HCT116 (cell line): ENCODE measurements around the gene ITFG1. TPM values are rescaled to one million over a fixed set of nuclear protein-coding genes. Genes with fewer than 3 reads are reported as not detected.

Experiments used
- ATAC-seq: fragments of 200-7000 bp; cut with Tn5 transposase; 2 replicates; pipeline ENCODE4 v1.9.1; 2020; ENCODE audit warnings: mild to moderate bottlenecking, moderate library complexity
- BruUV-seq: library from RNA; stranded (reverse); fragments of 400-500 nt; replicated peaks from 2 replicates; lab custom pipeline; 2021; lab: Mats Ljungman, UMichigan
- CTCF ChIA-PET: fragments of 300-600 bp; sonication (Branson Sonifier 250); formaldehyde crosslinking; loops from one replicate; lab custom pipeline; 2021; ENCODE audit warnings: antibody characterized with exemption; lab: Charles Lee
- POLR2A ChIA-PET: fragments of 300-600, 350-600 bp; sonication (Branson Sonifier 250); formaldehyde crosslinking; loops from one replicate; lab custom pipeline; 2021; ENCODE audit warnings: antibody characterized with exemption; lab: Charles Lee
- RAD21 ChIA-PET, 2 experiments: fragments of 300-600 bp; sonication (Branson Sonifier 250); formaldehyde crosslinking; loops; one replicate each; lab custom pipeline; 2023; ENCODE audit warnings: low total read pairs in 2 of 2; ENCODE audit not compliant: uncharacterized antibody in 2 of 2, unreplicated experiment in 2 of 2, low non-redundant PET in 1 of 2; lab: Charles Lee
- DNase-seq: peaks from one replicate; pipeline ENCODE4 v3.0.0-alpha.2; 2010; ENCODE audit warnings: low read depth, low spot score
- H2AFZ ChIP-seq: fragments of 200-600 bp; shearing (Covaris generic), sonication (generic); 2 replicates; pipeline ENCODE4 v1.6.1; 2017; ENCODE audit warnings: low read depth, mixed run types, mixed read lengths, antibody characterized with exemption, low read length; ENCODE audit not compliant: poor library complexity, severe bottlenecking
- H3K27ac ChIP-seq: 2 replicates; pipeline ENCODE4 v1.5.1; 2012; ENCODE audit warnings: low read depth, low read length
- H3K27me3 ChIP-seq: fragments of 200-600 bp; sonication (generic); 2 replicates; pipeline ENCODE4 v1.6.1; 2016; ENCODE audit warnings: mixed run types, low read length, mixed read lengths; ENCODE audit not compliant: insufficient read depth
- H3K36me3 ChIP-seq, 2 experiments: fragments of 200-500 bp in 1 of 2; fragments of 200-600 bp in 1 of 2; sonication (Bioruptor generic) in 1 of 2; sonication (generic) in 1 of 2; 2 replicates each; pipeline versions ENCODE4 v1.5.1 to v1.6.1; 2014 to 2016; ENCODE audit warnings: low read length in 2 of 2, inconsistent platforms in 1 of 2, mixed read lengths in 1 of 2, mixed run types in 1 of 2; ENCODE audit not compliant: insufficient read depth in 2 of 2, control insufficient read depth in 1 of 2
- H3K4me1 ChIP-seq, 2 experiments: fragments of 200-600 bp in 1 of 2; sonication (generic) in 1 of 2; 2 replicates each; pipeline versions ENCODE4 v1.5.1 to v1.6.1; 2012 to 2017; ENCODE audit warnings: low read length in 2 of 2, inconsistent platforms in 1 of 2, mild to moderate bottlenecking in 1 of 2, mixed read lengths in 1 of 2, mixed run types in 1 of 2, moderate library complexity in 1 of 2; ENCODE audit not compliant: insufficient read depth in 2 of 2, control insufficient read depth in 1 of 2
- H3K4me2 ChIP-seq: fragments of 200-600 bp; sonication (generic); 2 replicates; pipeline ENCODE4 v1.6.1; 2017; ENCODE audit warnings: mixed run types, low read length, mixed read lengths
- H3K4me3 ChIP-seq, 2 experiments: fragments of 200-600 bp in 1 of 2; sonication (generic) in 1 of 2; replicated peaks in 1 of 2; 2 replicates each; pipeline ENCODE4 v1.5.1; 2011 to 2016; ENCODE audit warnings: low read length in 2 of 2, control low read depth in 1 of 2, low read depth in 1 of 2, mild to moderate bottlenecking in 1 of 2, mixed read lengths in 1 of 2, mixed run types in 1 of 2
- H3K79me2 ChIP-seq: fragments of 200-600 bp; sonication (generic); 2 replicates; pipeline ENCODE4 v1.6.1; 2017; ENCODE audit warnings: mild to moderate bottlenecking, mixed run types, low read length, moderate library complexity, mixed read lengths; ENCODE audit not compliant: insufficient read depth
- H3K9ac ChIP-seq: fragments of 200-600 bp; sonication (generic); 2 replicates; pipeline ENCODE4 v1.6.1; 2016; ENCODE audit warnings: low read length, mixed read lengths
- H3K9me2 ChIP-seq: fragments of 200-600 bp; sonication (generic), shearing (Covaris generic); 2 replicates; pipeline ENCODE4 v1.6.1; 2017; ENCODE audit warnings: mixed run types, mild to moderate bottlenecking, moderate library complexity; ENCODE audit not compliant: insufficient read depth
- H3K9me3 ChIP-seq, 2 experiments: fragments of 200-500 bp in 1 of 2; fragments of 200-600 bp in 1 of 2; sonication (Bioruptor generic) in 1 of 2; sonication (generic) in 1 of 2; 2 replicates each; pipeline ENCODE4 v1.6.1; 2014 to 2017; ENCODE audit warnings: low read length in 2 of 2, mixed read lengths in 2 of 2, inconsistent platforms in 1 of 2, low read depth in 1 of 2, mild to moderate bottlenecking in 1 of 2, mixed run types in 1 of 2, moderate library complexity in 1 of 2; ENCODE audit not compliant: control insufficient read depth in 1 of 2, insufficient read depth in 1 of 2
- H4K20me1 ChIP-seq: fragments of 200-600 bp; sonication (generic), shearing (Covaris generic); 2 replicates; pipeline ENCODE4 v1.6.1; 2017; ENCODE audit warnings: mixed run types, mild to moderate bottlenecking, moderate library complexity; ENCODE audit not compliant: insufficient read depth
- CBX3 ChIP-seq: IDR thresholded peaks from 2 replicates; pipeline ENCODE4 v1.6.1; 2012; ENCODE audit warnings: low read depth
- CEBPB ChIP-seq: IDR thresholded peaks from 2 replicates; pipeline ENCODE4 v1.6.1; 2012; ENCODE audit warnings: low read depth
- ELF1 ChIP-seq: IDR thresholded peaks from 2 replicates; pipeline ENCODE4 v1.6.1; 2012; ENCODE audit warnings: low read depth, borderline replicate concordance
- EZH2 ChIP-seq: fragments of 200-600 bp; sonication (generic); IDR thresholded peaks from 2 replicates; pipeline ENCODE4 v1.6.1; 2017; ENCODE audit warnings: antibody characterized with exemption, mixed run types
- EZH2phosphoT487 ChIP-seq: fragments of 200-600 bp; IDR thresholded peaks from 2 replicates; pipeline ENCODE4 v1.6.1; 2018; ENCODE audit warnings: antibody characterized with exemption, borderline replicate concordance
- RAD21 ChIP-seq: IDR thresholded peaks from 2 replicates; pipeline ENCODE4 v1.6.1; 2012; ENCODE audit warnings: low read depth, mild to moderate bottlenecking
- SIN3A ChIP-seq: IDR thresholded peaks from 2 replicates; pipeline ENCODE4 v1.6.1; 2012; ENCODE audit warnings: low read depth
- SP1 ChIP-seq: IDR thresholded peaks from 2 replicates; pipeline ENCODE4 v1.6.1; 2012; ENCODE audit warnings: low read depth
- SRF ChIP-seq: IDR thresholded peaks from 2 replicates; pipeline ENCODE4 v1.6.1; 2012; ENCODE audit warnings: low read depth
- TCF7L2 ChIP-seq: IDR thresholded peaks from 2 replicates; pipeline ENCODE4 v1.7.0; 2011; ENCODE audit warnings: borderline replicate concordance, inconsistent platforms; ENCODE audit not compliant: insufficient read depth, insufficient read length; ENCODE audit errors: extremely low read depth
- YY1 ChIP-seq: IDR thresholded peaks from 2 replicates; pipeline ENCODE4 v1.6.1; 2011; ENCODE audit warnings: low read length, low read depth, moderate library complexity, mild to moderate bottlenecking; ENCODE audit not compliant: insufficient replicate concordance; ENCODE audit errors: extremely low read depth
- ZBTB33 ChIP-seq: IDR thresholded peaks from 2 replicates; pipeline ENCODE4 v1.6.1; 2011; ENCODE audit warnings: mild to moderate bottlenecking, low read length, moderate library complexity; ENCODE audit not compliant: insufficient replicate concordance; ENCODE audit errors: extremely low read depth
- ZFX ChIP-seq: fragments of 450-650 bp; IDR thresholded peaks from 2 replicates; pipeline ENCODE4 v1.6.1; 2017
- intact Hi-C: fragments of 100-400 bp; cut with micrococcal nuclease; formaldehyde crosslinking; loops from 2 replicates; pipeline ENCODE4 v1.10.0; 2022
- total RNA-seq: library from RNA; stranded (reverse); gene quantifications from one replicate; pipeline ENCODE4 v1.2.1, GENCODE V29; 2021; ENCODE audit not compliant: unreplicated experiment
- TF ChIP-seq, protein P1 (sequence below), 3 experiments: fragments of 200-600 bp in 1 of 3; sonication (generic) in 1 of 3; IDR thresholded peaks in 2 of 3; conservative IDR thresholded peaks in 1 of 3; 2 replicates each; pipeline ENCODE4 v1.5.1; 2012 to 2017; ENCODE audit warnings: low read depth in 2 of 3, low read length in 2 of 3, antibody characterized with exemption in 1 of 3, borderline replicate concordance in 1 of 3, control low read depth in 1 of 3, mild to moderate bottlenecking in 1 of 3, mixed read lengths in 1 of 3, mixed run types in 1 of 3, moderate library complexity in 1 of 3; ENCODE audit not compliant: insufficient read depth in 1 of 3
- TF ChIP-seq, protein P2 (sequence below): IDR thresholded peaks from 2 replicates; pipeline ENCODE4 v1.6.1; 2012

The ITFG1 gene
- total RNA-seq, 1 experiment from 2014 or later: 24.9 TPM

- Histone ChIP-seq H3K27me3 (no peaks in the 10 kb centered on the region), H3K9me2 (no peaks in the 10 kb centered on the region), H4K20me1 (no peaks in the 10 kb centered on the region), H3K9ac (no peak overlapping the region), H3K9me3 (no peaks in the 10 kb centered on the region)
- no peak for ATAC-seq
- intact Hi-C loops: no loop called here
- TF ChIP-seq SRF (no peak), ZFX (no peak), RAD21 (no peak), CBX3 (no peak), ZBTB33 (no peak), SP1 (no peak), ELF1 (no peak), SIN3A (no peak), EZH2phosphoT487 (no peak), YY1 (no peak), EZH2 (no peak), TCF7L2 (no peak), CEBPB (no peak)
- TF ChIP-seq, protein P1, sequence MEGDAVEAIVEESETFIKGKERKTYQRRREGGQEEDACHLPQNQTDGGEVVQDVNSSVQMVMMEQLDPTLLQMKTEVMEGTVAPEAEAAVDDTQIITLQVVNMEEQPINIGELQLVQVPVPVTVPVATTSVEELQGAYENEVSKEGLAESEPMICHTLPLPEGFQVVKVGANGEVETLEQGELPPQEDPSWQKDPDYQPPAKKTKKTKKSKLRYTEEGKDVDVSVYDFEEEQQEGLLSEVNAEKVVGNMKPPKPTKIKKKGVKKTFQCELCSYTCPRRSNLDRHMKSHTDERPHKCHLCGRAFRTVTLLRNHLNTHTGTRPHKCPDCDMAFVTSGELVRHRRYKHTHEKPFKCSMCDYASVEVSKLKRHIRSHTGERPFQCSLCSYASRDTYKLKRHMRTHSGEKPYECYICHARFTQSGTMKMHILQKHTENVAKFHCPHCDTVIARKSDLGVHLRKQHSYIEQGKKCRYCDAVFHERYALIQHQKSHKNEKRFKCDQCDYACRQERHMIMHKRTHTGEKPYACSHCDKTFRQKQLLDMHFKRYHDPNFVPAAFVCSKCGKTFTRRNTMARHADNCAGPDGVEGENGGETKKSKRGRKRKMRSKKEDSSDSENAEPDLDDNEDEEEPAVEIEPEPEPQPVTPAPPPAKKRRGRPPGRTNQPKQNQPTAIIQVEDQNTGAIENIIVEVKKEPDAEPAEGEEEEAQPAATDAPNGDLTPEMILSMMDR (IDR thresholded peaks at IDR 0.05 in 2 of 3, conservative IDR thresholded peaks at IDR 0.05 in 1 of 3; ENCODE audit: borderline replicate concordance in 1 of 3, insufficient read depth in 1 of 3, low read depth in 2 of 3, low read length in 2 of 3): no peak
- TF ChIP-seq, protein P2, sequence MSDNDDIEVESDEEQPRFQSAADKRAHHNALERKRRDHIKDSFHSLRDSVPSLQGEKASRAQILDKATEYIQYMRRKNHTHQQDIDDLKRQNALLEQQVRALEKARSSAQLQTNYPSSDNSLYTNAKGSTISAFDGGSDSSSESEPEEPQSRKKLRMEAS: no peak
- TF ChIP-seq, all 23 proteins: peak for 0
- Histone ChIP-seq H3K36me3 (no peaks in the 10 kb centered on the region), H3K79me2 (no peaks in the 10 kb centered on the region), H3K27ac (no peak overlapping the region), H2AFZ (no peak overlapping the region), H3K4me1 (no peaks in the 10 kb centered on the region; a peak in 1 of 4 replicates), H3K4me2 (no peak overlapping the region), H3K4me3 (no peak overlapping the region)
- RAD21 ChIA-PET: no interaction called here
- BruUV-seq: no TSS peak
- no peak for DNase-seq
- POLR2A ChIA-PET: no interaction called here
- CTCF ChIA-PET: no interaction called here
Observed at GRCh38 chr16:47309581-47310312, 151.1 kb downstream of the ITFG1 start.
